ENCODE results near the gene CABYR. TPM values are rescaled to one million over a fixed set of nuclear protein-coding genes. Genes with fewer than 3 reads are reported as not detected.
A peak's percentile ranks its signal among the peaks of the same experiment; 100 is the strongest.

The CABYR gene
- polyA plus RNA-seq, 1 donor (not counting 4 experiments of a cell fraction or from before 2014, with no cell fraction given) = 7.7 TPM

DNA sequence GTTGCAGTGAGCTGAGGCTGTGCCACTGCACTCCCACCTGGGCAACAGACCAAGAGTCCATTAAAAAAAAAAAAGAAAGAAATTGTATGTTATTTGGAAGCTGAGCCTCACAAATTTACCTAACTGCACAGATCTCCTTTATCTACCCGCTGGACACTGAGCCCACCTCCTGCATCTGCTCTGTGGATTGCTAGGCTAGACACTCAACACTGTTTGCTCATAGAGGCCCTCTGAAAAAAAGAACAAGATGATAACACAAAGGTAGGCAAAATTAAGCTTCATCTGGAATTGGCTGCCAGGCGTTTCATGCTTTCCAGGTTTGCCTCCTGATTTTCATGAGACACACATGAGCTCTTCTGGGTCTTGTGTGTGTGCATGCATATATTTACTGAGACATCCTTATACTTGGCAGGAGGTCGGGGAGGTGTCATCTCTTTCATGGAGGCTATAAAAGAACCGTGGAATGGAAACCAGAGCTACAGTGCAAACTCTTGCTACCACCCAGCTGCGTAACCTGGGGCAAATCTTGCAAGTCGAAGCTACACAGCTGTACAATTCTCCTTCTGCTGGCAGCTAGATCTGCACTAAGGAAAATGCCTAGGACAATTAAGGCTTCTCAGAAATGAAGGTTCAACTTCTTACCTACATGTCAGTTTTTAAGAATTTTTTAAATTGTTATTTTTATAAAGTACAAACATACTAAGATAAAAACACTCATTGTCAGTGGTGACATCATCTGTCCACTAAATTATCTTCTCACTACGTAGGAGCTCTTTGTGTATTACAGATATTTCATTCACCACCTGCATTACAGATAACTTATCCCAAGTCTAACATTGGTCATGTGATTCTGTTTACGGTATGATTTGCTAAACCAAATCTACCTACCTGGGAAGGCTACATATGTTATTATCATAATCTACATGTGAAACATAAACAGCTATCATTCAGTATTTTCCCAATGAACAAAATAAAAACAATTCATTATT is 63.1 kb downstream of the CABYR start:
- FAIRE-seq (peak; percentile 41), DNase-seq (ENCODE audit: low read depth, low spot score) (no peak)
- Histone ChIP-seq H4K20me1 (ENCODE audit: control insufficient read depth, extremely low read depth, insufficient read depth, low read length) (no peaks in the 10 kb centered on the region), H3K79me2 (ENCODE audit: control insufficient read depth, insufficient read depth, low read length) (no peaks in the 10 kb centered on the region), H2AFZ (ENCODE audit: control insufficient read depth, low read length) (no peak overlapping the region), H3K9ac (ENCODE audit: control insufficient read depth, extremely low read depth, insufficient read depth, low read length) (no peak overlapping the region), H3K4me3 (ENCODE audit: control insufficient read depth in 2 of 3, extremely low read depth in 1 of 3, insufficient read depth in 2 of 3, low read depth in 1 of 3, low read length in 3 of 3) (no peak overlapping the region), H3K4me2 (ENCODE audit: control insufficient read depth, extremely low read depth, insufficient read depth, low read depth, low read length) (no peak overlapping the region), H3K9me1 (ENCODE audit: control insufficient read depth, extremely low read depth, insufficient read depth, low read length) (no peaks in the 10 kb centered on the region), H3K36me3 (ENCODE audit: control insufficient read depth in 2 of 2, extremely low read depth in 1 of 2, insufficient read depth in 2 of 2, low read length in 2 of 2) (no peaks in the 10 kb centered on the region), H3K4me1 (ENCODE audit: control insufficient read depth, extremely low read depth, insufficient read depth, low read length) (no peaks in the 10 kb centered on the region), H3K27ac (ENCODE audit: control insufficient read depth, insufficient read depth, low read length) (no peak overlapping the region), H3K27me3 (ENCODE audit: control insufficient read depth, extremely low read depth, insufficient read depth, low read length) (no peaks in the 10 kb centered on the region), H3K9me3 (ENCODE audit: control insufficient read depth, low read depth, low read length) (no peaks in the 10 kb centered on the region)
- dilution Hi-C loops (cut with MboI; ENCODE audit: extremely low pct_ligation_motif_present, low sequenced_read_pairs) = no loop called here
- TF ChIP-seq, protein P1, sequence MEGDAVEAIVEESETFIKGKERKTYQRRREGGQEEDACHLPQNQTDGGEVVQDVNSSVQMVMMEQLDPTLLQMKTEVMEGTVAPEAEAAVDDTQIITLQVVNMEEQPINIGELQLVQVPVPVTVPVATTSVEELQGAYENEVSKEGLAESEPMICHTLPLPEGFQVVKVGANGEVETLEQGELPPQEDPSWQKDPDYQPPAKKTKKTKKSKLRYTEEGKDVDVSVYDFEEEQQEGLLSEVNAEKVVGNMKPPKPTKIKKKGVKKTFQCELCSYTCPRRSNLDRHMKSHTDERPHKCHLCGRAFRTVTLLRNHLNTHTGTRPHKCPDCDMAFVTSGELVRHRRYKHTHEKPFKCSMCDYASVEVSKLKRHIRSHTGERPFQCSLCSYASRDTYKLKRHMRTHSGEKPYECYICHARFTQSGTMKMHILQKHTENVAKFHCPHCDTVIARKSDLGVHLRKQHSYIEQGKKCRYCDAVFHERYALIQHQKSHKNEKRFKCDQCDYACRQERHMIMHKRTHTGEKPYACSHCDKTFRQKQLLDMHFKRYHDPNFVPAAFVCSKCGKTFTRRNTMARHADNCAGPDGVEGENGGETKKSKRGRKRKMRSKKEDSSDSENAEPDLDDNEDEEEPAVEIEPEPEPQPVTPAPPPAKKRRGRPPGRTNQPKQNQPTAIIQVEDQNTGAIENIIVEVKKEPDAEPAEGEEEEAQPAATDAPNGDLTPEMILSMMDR (optimal IDR thresholded peaks at IDR 0.05 in 1 of 3, IDR thresholded peaks at IDR 0.05 in 1 of 3, conservative IDR thresholded peaks at IDR 0.05 in 1 of 3; ENCODE audit: extremely low read depth in 1 of 3, insufficient read depth in 2 of 3, low read length in 3 of 3) = no peak
- no peak for TF ChIP-seq EZH2 (IDR thresholded peaks at IDR 0.05; ENCODE audit: low read length)

GRCh38 chr18:24204904-24205303 is 66.0 kb downstream of the CABYR start:
- H3K9me3 ChIP-seq (ENCODE audit: control insufficient read depth, low read depth, low read length) = no peaks in the 10 kb centered on the region
- peaks cover 12% of the 10 kb centered on the region for H3K4me1 ChIP-seq (ENCODE audit: control insufficient read depth, extremely low read depth, insufficient read depth, low read length)
- H3K4me2 ChIP-seq (ENCODE audit: control insufficient read depth, extremely low read depth, insufficient read depth, low read depth, low read length) = no peak overlapping the region
- H3K27ac ChIP-seq (ENCODE audit: control insufficient read depth, insufficient read depth, low read length) = no peak overlapping the region
- H3K9me1 ChIP-seq (ENCODE audit: control insufficient read depth, extremely low read depth, insufficient read depth, low read length) = no peaks in the 10 kb centered on the region
- no peaks in the 10 kb centered on the region for H3K79me2 ChIP-seq (ENCODE audit: control insufficient read depth, insufficient read depth, low read length)
- DNase-seq (ENCODE audit: low read depth, low spot score) (no peak), FAIRE-seq (no peak)
- no peaks in the 10 kb centered on the region for H3K36me3 ChIP-seq (ENCODE audit: control insufficient read depth in 2 of 2, extremely low read depth in 1 of 2, insufficient read depth in 2 of 2, low read length in 2 of 2)
- H4K20me1 ChIP-seq (ENCODE audit: control insufficient read depth, extremely low read depth, insufficient read depth, low read length) = no peaks in the 10 kb centered on the region
- dilution Hi-C loops (cut with MboI; ENCODE audit: extremely low pct_ligation_motif_present, low sequenced_read_pairs) = no loop called here
- H2AFZ ChIP-seq (ENCODE audit: control insufficient read depth, low read length) = no peak overlapping the region
- no peak for TF ChIP-seq EZH2 (IDR thresholded peaks at IDR 0.05; ENCODE audit: low read length)
- TF ChIP-seq, protein P1 (optimal IDR thresholded peaks at IDR 0.05 in 1 of 3, IDR thresholded peaks at IDR 0.05 in 1 of 3, conservative IDR thresholded peaks at IDR 0.05 in 1 of 3; ENCODE audit: extremely low read depth in 1 of 3, insufficient read depth in 2 of 3, low read length in 3 of 3) = no peak
- H3K4me3 ChIP-seq (ENCODE audit: control insufficient read depth in 2 of 3, extremely low read depth in 1 of 3, insufficient read depth in 2 of 3, low read depth in 1 of 3, low read length in 3 of 3) = no peak overlapping the region
- no peak overlapping the region for H3K9ac ChIP-seq (ENCODE audit: control insufficient read depth, extremely low read depth, insufficient read depth, low read length)
- H3K27me3 ChIP-seq (ENCODE audit: control insufficient read depth, extremely low read depth, insufficient read depth, low read length) = no peaks in the 10 kb centered on the region

Measured in keratinocyte (primary cell).